ENCODE measurements around the gene MEG3. TPM values are rescaled to one million over a fixed set of nuclear protein-coding genes. Genes with fewer than 3 reads are reported as not detected.

MEG3 gene
- total and polyA plus RNA-seq, 2 of the 8 experiments (the other 6 are each of a cell fraction or from before 2014, with no cell fraction given): 0.17 to 1.1 TPM

GRCh38 chr14:100879782-100880181, 53.9 kb downstream of the MEG3 start:
- H2BK5ac ChIP-seq (ENCODE audit: low read depth, low read length): no peak overlapping the region
- H3K14ac ChIP-seq (ENCODE audit: insufficient read length): no peak overlapping the region
- H2AK5ac ChIP-seq (ENCODE audit: low read depth, low read length): no peak overlapping the region
- DNase-seq (ENCODE audit: low read depth in 1 of 2, low spot score in 2 of 2) (no peak), FAIRE-seq (no peak)
- no peak overlapping the region for H4K5ac ChIP-seq (ENCODE audit: insufficient read length, low read depth, low read length)
- no peak overlapping the region for H2BK120ac ChIP-seq (replicated peaks; ENCODE audit: low read depth, low read length)
- peak overlapping the region; percentile 53 for H3K4ac ChIP-seq (replicated peaks; ENCODE audit: insufficient read length, low read depth, low read length)
- no peaks in the 10 kb centered on the region for H3K79me2 ChIP-seq (ENCODE audit: control insufficient read depth in 1 of 2, insufficient read depth in 2 of 2, low read length in 2 of 2)
- H3K9me3 ChIP-seq (ENCODE audit: insufficient read depth in 2 of 2, low read depth in 1 of 2, low read length in 1 of 2): peaks cover 0 to 15% of the 10 kb centered on the region in 2 experiments; a peak in 1 of 4 replicates
- H3K23me2 ChIP-seq (ENCODE audit: low read depth, low read length): no peaks in the 10 kb centered on the region
- no peaks in the 10 kb centered on the region for H4K20me1 ChIP-seq (replicated peaks in 1 of 2; ENCODE audit: control insufficient read depth in 1 of 2, insufficient read depth in 2 of 2, low read length in 2 of 2)
- no peak overlapping the region for H2BK20ac ChIP-seq (ENCODE audit: low read length)
- no peak overlapping the region for H3K56ac ChIP-seq (replicated peaks; ENCODE audit: insufficient read length, low read depth, low read length)
- no peaks in the 10 kb centered on the region; a peak in 2 of 7 replicates for H3K27me3 ChIP-seq (replicated peaks in 1 of 4; ENCODE audit: control insufficient read depth in 3 of 4, extremely low read depth in 1 of 4, insufficient read depth in 3 of 4, low read length in 3 of 4)
- H3K27ac ChIP-seq (ENCODE audit: low read depth, low read length): no peak overlapping the region
- no peak overlapping the region for H3K23ac ChIP-seq (ENCODE audit: insufficient read length)
- no peak overlapping the region for H2BK15ac ChIP-seq (ENCODE audit: low read length)
- H3K4me2 ChIP-seq (ENCODE audit: insufficient read depth in 1 of 2, low read depth in 2 of 2, low read length in 2 of 2): no peak overlapping the region
- H3K36me3 ChIP-seq (ENCODE audit: control insufficient read depth in 2 of 4, insufficient read depth in 4 of 4, low read length in 3 of 4): no peaks in the 10 kb centered on the region; a peak in 1 of 8 replicates
- no peak overlapping the region for H3K4me3 ChIP-seq (ENCODE audit: extremely low read depth in 1 of 4, insufficient read depth in 2 of 4, low read depth in 3 of 4, low read length in 4 of 4)
- ChIA-PET POLR2A (ENCODE audit: partially characterized antibody) (no interaction called here), CTCF (ENCODE audit: partially characterized antibody) (no interaction called here)
- TF ChIP-seq GTF2F1 (IDR thresholded peaks at IDR 0.05; ENCODE audit: borderline replicate concordance, low read depth, low read length): no peak
- TF ChIP-seq JUN (IDR thresholded peaks at IDR 0.05; ENCODE audit: low read depth, low read length): no peak
- TF ChIP-seq MAFK (IDR thresholded peaks at IDR 0.05; ENCODE audit: low read depth, low read length): no peak
- TF ChIP-seq HDAC6 (IDR thresholded peaks at IDR 0.05; ENCODE audit: low read depth, low read length): no peak
- no peak for TF ChIP-seq FOSL1 (IDR thresholded peaks at IDR 0.05; ENCODE audit: insufficient read depth, low read depth, low read length)
- no peak for TF ChIP-seq HDAC2 (IDR thresholded peaks at IDR 0.05; ENCODE audit: borderline replicate concordance in 1 of 2, low read depth in 2 of 2, low read length in 2 of 2)
- TF ChIP-seq POU5F1 (IDR thresholded peaks at IDR 0.05; ENCODE audit: low read depth, low read length): no peak
- no peak overlapping the region for H3K18ac ChIP-seq (ENCODE audit: extremely low read depth, low read length)
- no peaks in the 10 kb centered on the region for H3K79me1 ChIP-seq (ENCODE audit: low read depth, low read length)
- H4K91ac ChIP-seq (replicated peaks; ENCODE audit: insufficient read length, low read length): no peak overlapping the region
- H3K9ac ChIP-seq (replicated peaks in 1 of 4; ENCODE audit: extremely low read depth in 1 of 4, low read depth in 3 of 4, low read length in 3 of 4): no peak overlapping the region
- 82% methylated on average over 8 of the region's 8 CpGs; no CpG with 5 or more reads in 1 of the 2 experiments for WGBS, 2 experiments (ENCODE audit: extremely low coverage in 1 of 2, insufficient coverage in 1 of 2, insufficient read length in 1 of 2, insufficient replicate concordance in 2 of 2, low coverage in 1 of 2, low lambda C conversion rate in 2 of 2, missing lambda C conversion rate in 1 of 2)
- peaks cover 0 to 5% (median 0%) of the 10 kb centered on the region in 4 experiments; a peak in 1 of 7 replicates for H3K4me1 ChIP-seq (replicated peaks in 1 of 4; ENCODE audit: control insufficient read depth in 3 of 4, insufficient read depth in 4 of 4, low read length in 3 of 4)
- peak overlapping the region; percentile 11; the same call in 1 of the 2 replicates for H4K8ac ChIP-seq (ENCODE audit: extremely low read depth, insufficient read depth, low read length)
- H2AFZ ChIP-seq (ENCODE audit: low read length): no peak overlapping the region
- H2BK12ac ChIP-seq (ENCODE audit: low read depth, low read length): no peak overlapping the region

All from H1 (cell line).